ENCODE data around the gene TOB1.
"Not testable (repeated sequence)": the region's sequence is repeated elsewhere in the genome, so short reads cannot be mapped to it uniquely, and the experiment has no call there.

DNA sequence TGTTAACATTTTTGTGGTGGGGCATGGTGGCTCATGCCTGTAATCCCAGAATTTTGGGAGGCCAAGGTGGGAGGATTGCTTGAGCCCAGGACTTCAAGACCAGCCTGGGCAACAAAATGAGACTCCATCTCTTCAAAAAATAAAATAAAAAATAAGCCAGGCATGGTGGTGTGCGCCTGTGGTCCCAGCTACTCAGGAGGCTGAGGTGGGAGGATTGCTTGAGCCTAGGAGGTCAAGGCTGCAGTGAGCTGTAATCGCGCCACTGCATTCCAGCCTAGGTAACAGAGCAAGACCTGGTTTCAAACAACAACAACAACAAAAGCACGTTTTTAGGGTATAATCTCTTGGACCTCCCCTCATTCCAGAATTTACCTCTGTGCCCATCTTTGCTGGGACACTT is 28.4 kb upstream of the TOB1 start:
- TF ChIP-seq CTCF (conservative IDR thresholded peaks at IDR 0.05; ENCODE audit: low read depth, low read length); EZH2 (IDR thresholded peaks at IDR 0.05; ENCODE audit: borderline replicate concordance, low read depth, low read length, poor library complexity, severe bottlenecking): not testable (repeated sequence)

Data from A673 (cell line).